CD14-positive monocyte (primary cell): ENCODE results near the gene ATXN1. TPM values are rescaled to one million over a fixed set of nuclear protein-coding genes. Genes with fewer than 3 reads are reported as not detected.

Experiments used
- DNase-seq, 3 donors: peaks; one replicate each; pipeline ENCODE4 v3.0.0-alpha.2; 2011 to 2022
- H2AFZ ChIP-seq: 2 replicates; pipeline ENCODE4 v1.6.0; 2012; ENCODE audit warnings: mild to moderate bottlenecking, low read depth, low read length, inconsistent platforms; ENCODE audit not compliant: insufficient read depth, poor library complexity, severe bottlenecking
- H3K27ac ChIP-seq, 2 donors: 1 replicate in 1 of 2; 2 replicates in 1 of 2; pipeline ENCODE4 v1.5.1; 2012 to 2013; ENCODE audit warnings: low read length in 2 of 2, control low read depth in 1 of 2, inconsistent platforms in 1 of 2, low read depth in 1 of 2, mild to moderate bottlenecking in 1 of 2
- H3K27me3 ChIP-seq, 2 donors: one replicate each; pipeline versions ENCODE4 v1.6.0 to v1.6.1; 2011 to 2013; ENCODE audit warnings: low read length in 2 of 2; ENCODE audit not compliant: control insufficient read depth in 2 of 2, insufficient read depth in 2 of 2
- H3K36me3 ChIP-seq, 2 donors: replicated peaks in 1 of 2; 1 replicate in 1 of 2; 2 replicates in 1 of 2; pipeline versions ENCODE4 v1.5.1 to v1.6.1; 2012 to 2013; ENCODE audit warnings: low read length in 2 of 2, control low read depth in 1 of 2, inconsistent platforms in 1 of 2, mild to moderate bottlenecking in 1 of 2; ENCODE audit not compliant: insufficient read depth in 2 of 2, control insufficient read depth in 1 of 2
- H3K4me1 ChIP-seq, 2 donors: 1 replicate in 1 of 2; 2 replicates in 1 of 2; pipeline versions ENCODE4 v1.5.1 to v1.6.1; 2012 to 2013; ENCODE audit warnings: low read length in 2 of 2, control low read depth in 1 of 2, inconsistent platforms in 1 of 2, mild to moderate bottlenecking in 1 of 2, moderate library complexity in 1 of 2; ENCODE audit not compliant: insufficient read depth in 2 of 2, control insufficient read depth in 1 of 2
- H3K4me2 ChIP-seq: replicated peaks from 2 replicates; pipeline ENCODE3; 2012; ENCODE audit warnings: low read length, moderate library complexity, mild to moderate bottlenecking; ENCODE audit not compliant: poor library complexity, severe bottlenecking; ENCODE audit errors: extremely low read depth
- H3K4me3 ChIP-seq, 3 experiments: fragments of 200-600 bp in 1 of 3; sonication (generic) in 1 of 3; replicated peaks in 1 of 3; 1 replicate in 2 of 3; 2 replicates in 1 of 3; pipeline ENCODE4 v1.5.1; 2011 to 2013; ENCODE audit warnings: low read length in 3 of 3, mild to moderate bottlenecking in 3 of 3, control low read depth in 2 of 3, low read depth in 2 of 3, inconsistent platforms in 1 of 3, moderate library complexity in 1 of 3
- H3K79me2 ChIP-seq: 2 replicates; pipeline ENCODE4 v1.6.0; 2012; ENCODE audit warnings: mild to moderate bottlenecking, control low read depth, inconsistent platforms, low read length, moderate library complexity; ENCODE audit not compliant: insufficient read depth
- H3K9ac ChIP-seq: 2 replicates; pipeline ENCODE4 v1.6.0; 2017; ENCODE audit warnings: low read length, mild to moderate bottlenecking; ENCODE audit not compliant: insufficient read depth, poor library complexity, severe bottlenecking
- H3K9me3 ChIP-seq, 2 donors: replicated peaks in 1 of 2; 1 replicate in 1 of 2; 2 replicates in 1 of 2; pipeline versions ENCODE4 v1.5.1 to v1.6.1; 2012 to 2013; ENCODE audit warnings: low read length in 2 of 2, control low read depth in 1 of 2; ENCODE audit not compliant: control insufficient read depth in 1 of 2, insufficient read depth in 1 of 2
- H4K20me1 ChIP-seq: 2 replicates; pipeline ENCODE4 v1.6.0; 2012; ENCODE audit warnings: mild to moderate bottlenecking, low read length, control low read depth, moderate library complexity; ENCODE audit not compliant: insufficient read depth
- H3K27ac Mint-ChIP-seq, 7 donors: one replicate each; pipeline ENCODE4 v1.8.0; 2020; ENCODE audit warnings: mild to moderate bottlenecking in 7 of 7, mixed read lengths in 7 of 7, moderate library complexity in 6 of 7, inconsistent platforms in 2 of 7
- H3K27me3 Mint-ChIP-seq, 3 donors: one replicate each; pipeline ENCODE4 v1.8.0; 2021 to 2022; ENCODE audit warnings: low read depth in 3 of 3, mild to moderate bottlenecking in 3 of 3, mixed read lengths in 3 of 3, moderate library complexity in 3 of 3, inconsistent platforms in 1 of 3
- H3K36me3 Mint-ChIP-seq, 2 donors: one replicate each; pipeline ENCODE4 v1.8.0; 2020; ENCODE audit warnings: mixed read lengths in 2 of 2, inconsistent platforms in 1 of 2, mild to moderate bottlenecking in 1 of 2
- H3K4me1 Mint-ChIP-seq: one replicate; pipeline ENCODE4 v1.8.0; 2020; ENCODE audit warnings: mild to moderate bottlenecking, mixed read lengths
- H3K4me3 Mint-ChIP-seq, 2 donors: one replicate each; pipeline ENCODE4 v1.8.0; 2020; ENCODE audit warnings: mild to moderate bottlenecking in 2 of 2, mixed read lengths in 2 of 2, moderate library complexity in 1 of 2
- H3K9me3 Mint-ChIP-seq, 7 donors: one replicate each; pipeline ENCODE4 v1.8.0; 2020 to 2022; ENCODE audit warnings: mixed read lengths in 7 of 7, mild to moderate bottlenecking in 6 of 7, moderate library complexity in 6 of 7, inconsistent platforms in 2 of 7
- WGBS: methylation state at CpG from one replicate; pipeline ENCODE4 v1.1.5; 2013; ENCODE audit warnings: missing lambda C conversion rate; ENCODE audit not compliant: insufficient coverage; 5-methylcytosine and 5-hydroxymethylcytosine counted together
- intact Hi-C, 2 donors: fragments of 100-400 bp; cut with micrococcal nuclease; formaldehyde crosslinking; loops; one replicate each; pipeline versions ENCODE4 v1.15.0 to v1.15.1; 2023
- polyA plus RNA-seq, 3 donors: library from polyadenylated mRNA; depleted of rRNA in 1 of 3; unstranded in 2 of 3; stranded (reverse) in 1 of 3; fragments of 300-500 nt in 2 of 3; fragments of >200 nt in 1 of 3; fragmentation: Illumina TruSeq in 2 of 3; gene quantifications; 1 replicate in 2 of 3; 2 replicates in 1 of 3; pipeline ENCODE4 v1.2.3, GENCODE V29; 2012 to 2021
- TF ChIP-seq, protein P1 (sequence below): fragments of 200-600 bp; IDR thresholded peaks from one replicate; pipeline ENCODE4 v1.8.0; 2022; ENCODE audit warnings: antibody characterized with exemption, mild to moderate bottlenecking

Gene ATXN1
- polyA plus RNA-seq, 3 donors: 8.8 to 19.1 (median 10.9) TPM

DNA sequence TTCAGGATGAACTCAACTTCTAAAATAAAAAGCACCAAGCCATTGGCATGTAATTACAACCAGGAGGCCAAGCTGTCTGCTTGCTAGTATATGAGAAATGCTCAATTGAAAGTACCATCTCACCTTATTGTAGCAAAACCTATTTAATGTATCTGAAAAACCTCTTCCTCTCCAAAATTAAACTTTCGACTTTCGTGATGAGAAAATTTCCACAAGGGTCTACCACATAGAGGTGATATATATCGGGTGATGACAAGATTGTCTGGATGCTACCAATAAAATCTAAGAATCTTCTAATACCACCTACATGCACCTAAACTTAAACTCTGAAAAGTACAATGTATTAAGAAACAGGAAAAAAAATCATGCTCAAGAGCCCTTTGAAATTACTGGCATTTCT lies 74.2 kb downstream of the ATXN1 start:
- no peaks in the 10 kb centered on the region for H3K9me3 Mint-ChIP-seq
- H3K9me3 ChIP-seq: no peaks in the 10 kb centered on the region
- H3K4me3 ChIP-seq: peak overlapping the region in 1 of 3 experiments; percentile 32
- H3K36me3 ChIP-seq: no peaks in the 10 kb centered on the region
- no peak for DNase-seq
- H3K27ac ChIP-seq: peak overlapping the region in 1 of 2 donors; percentile 45
- H3K4me3 Mint-ChIP-seq: peak overlapping the region in 1 of 2 donors; percentile 75
- TF ChIP-seq, protein P1, sequence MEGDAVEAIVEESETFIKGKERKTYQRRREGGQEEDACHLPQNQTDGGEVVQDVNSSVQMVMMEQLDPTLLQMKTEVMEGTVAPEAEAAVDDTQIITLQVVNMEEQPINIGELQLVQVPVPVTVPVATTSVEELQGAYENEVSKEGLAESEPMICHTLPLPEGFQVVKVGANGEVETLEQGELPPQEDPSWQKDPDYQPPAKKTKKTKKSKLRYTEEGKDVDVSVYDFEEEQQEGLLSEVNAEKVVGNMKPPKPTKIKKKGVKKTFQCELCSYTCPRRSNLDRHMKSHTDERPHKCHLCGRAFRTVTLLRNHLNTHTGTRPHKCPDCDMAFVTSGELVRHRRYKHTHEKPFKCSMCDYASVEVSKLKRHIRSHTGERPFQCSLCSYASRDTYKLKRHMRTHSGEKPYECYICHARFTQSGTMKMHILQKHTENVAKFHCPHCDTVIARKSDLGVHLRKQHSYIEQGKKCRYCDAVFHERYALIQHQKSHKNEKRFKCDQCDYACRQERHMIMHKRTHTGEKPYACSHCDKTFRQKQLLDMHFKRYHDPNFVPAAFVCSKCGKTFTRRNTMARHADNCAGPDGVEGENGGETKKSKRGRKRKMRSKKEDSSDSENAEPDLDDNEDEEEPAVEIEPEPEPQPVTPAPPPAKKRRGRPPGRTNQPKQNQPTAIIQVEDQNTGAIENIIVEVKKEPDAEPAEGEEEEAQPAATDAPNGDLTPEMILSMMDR: no peak
- H3K27me3 Mint-ChIP-seq: no peaks in the 10 kb centered on the region
- intact Hi-C loops: loop anchor here (10.0 kb wide), 2 partner anchors 78 to 102 kb away; partner anchors contain the start of gene ATXN1 (in 2 of the 2)
- peaks cover 80 to 90% of the 10 kb centered on the region in 2 donors for H3K4me1 ChIP-seq
- H3K79me2 ChIP-seq: peaks cover 65% of the 10 kb centered on the region
- H3K4me2 ChIP-seq: peak overlapping the region; percentile 52
- peaks cover 5% of the 10 kb centered on the region for H4K20me1 ChIP-seq
- H3K27ac Mint-ChIP-seq: peak overlapping the region; percentile 52 to 87 (median 83)
- H3K36me3 Mint-ChIP-seq: peaks cover 0 to 3% of the 10 kb centered on the region in 2 donors
- H3K4me1 Mint-ChIP-seq: peaks cover 84% of the 10 kb centered on the region
- H3K9ac ChIP-seq: no peak overlapping the region
- no peaks in the 10 kb centered on the region for H3K27me3 ChIP-seq
- WGBS: no CpG with 5 or more reads among the region's 3 CpGs
- H2AFZ ChIP-seq: no peak overlapping the region

DNA sequence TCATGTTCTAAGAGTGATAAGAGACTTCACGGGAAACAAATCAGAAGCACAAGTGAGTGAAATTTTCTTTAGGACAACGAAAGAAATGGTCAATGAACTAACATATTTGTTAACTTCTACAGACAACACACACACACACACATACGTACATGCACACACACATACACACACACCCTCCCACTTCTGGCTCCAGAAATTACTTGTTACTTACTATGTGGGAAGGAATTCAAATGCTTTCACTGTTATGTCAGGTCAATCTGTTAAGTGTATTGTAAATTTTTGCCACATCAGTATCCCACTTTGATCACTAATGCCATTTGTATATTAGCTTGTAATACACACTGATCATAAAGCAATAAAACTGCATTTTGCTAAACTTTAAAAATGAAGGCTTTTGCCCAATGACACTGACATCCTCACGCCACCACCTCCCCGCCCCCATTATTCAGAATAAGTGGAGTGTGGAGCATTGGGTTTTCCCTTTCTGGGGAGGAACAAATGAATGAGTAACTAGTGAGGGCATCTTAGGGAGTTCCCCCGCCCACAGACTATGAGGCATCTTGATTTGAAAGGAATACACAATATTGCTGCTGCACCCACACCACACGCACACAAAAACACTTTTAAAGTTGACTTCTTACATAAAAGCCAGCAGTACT lies 76.2 kb downstream of the ATXN1 start:
- Mint-ChIP-seq H3K27ac (peak overlapping the region; percentile 66 to 98 (median 85)), H3K4me3 (no peak overlapping the region), H3K9me3 (no peaks in the 10 kb centered on the region), H3K36me3 (peaks cover 0 to 6% of the 10 kb centered on the region in 2 donors), H3K4me1 (peaks cover 86% of the 10 kb centered on the region), H3K27me3 (no peaks in the 10 kb centered on the region)
- peak; percentile 71 to 94 (median 85) for DNase-seq
- WGBS: no CpG with 5 or more reads among the region's 7 CpGs
- H4K20me1 ChIP-seq: peaks cover 3% of the 10 kb centered on the region
- H3K36me3 ChIP-seq: no peaks in the 10 kb centered on the region
- H3K4me3 ChIP-seq: no peak overlapping the region
- TF ChIP-seq, protein P1: no peak
- H3K27ac ChIP-seq: peak overlapping the region in 1 of 2 donors; percentile 92
- no peak overlapping the region for H2AFZ ChIP-seq
- H3K9ac ChIP-seq: peak overlapping the region; percentile 33
- H3K4me2 ChIP-seq: no peak overlapping the region
- no peaks in the 10 kb centered on the region for H3K9me3 ChIP-seq
- peaks cover 61% of the 10 kb centered on the region for H3K79me2 ChIP-seq
- H3K27me3 ChIP-seq: no peaks in the 10 kb centered on the region
- intact Hi-C loops: loop anchor here (2.0 to 10.0 kb wide), 4 partner anchors 20 to 100 kb away; partner anchors contain the start of gene ATXN1 (in 2 of the 2)
- peaks cover 88 to 91% of the 10 kb centered on the region in 2 donors for H3K4me1 ChIP-seq
